ENCODE results near the gene SUMO3.

SUMO3 gene

GRCh38 chr21:44802396-44803153 lies 15.3 kb downstream of the SUMO3 start:
- DNase-seq (ENCODE audit: low read depth, low spot score) = no peak

- DNase-seq (ENCODE audit: low read depth, low spot score) = peak; percentile 93
These were observed 16.1 kb downstream of the SUMO3 start, which contains the start of gene UBE2G2 for GRCh38 chr21:44801468-44802395. Gene UBE2G2, minus strand, starts transcription at chr21:44801820. Its CDS starts 72 bp downstream, at chr21:44801748.

GRCh38 chr21:44800971-44801467 lies 16.8 kb downstream of the SUMO3 start:
- peak; percentile 48 for DNase-seq (ENCODE audit: low read depth, low spot score)

GRCh38 chr21:44800103-44800502 lies 17.8 kb downstream of the SUMO3 start:
- DNase-seq (ENCODE audit: low read depth, low spot score) = peak; percentile 41

GRCh38 chr21:44799646-44800045 lies 18.2 kb downstream of the SUMO3 start:
- no peak for DNase-seq (ENCODE audit: low read depth, low spot score)

- no peak for DNase-seq (ENCODE audit: low read depth, low spot score)
These were observed 20.1 kb downstream of the SUMO3 start for GRCh38 chr21:44797775-44798174.

GRCh38 chr21:44795342-44795741 lies 22.5 kb downstream of the SUMO3 start:
- no peak for DNase-seq (ENCODE audit: low read depth, low spot score)

- DNase-seq (ENCODE audit: low read depth, low spot score) = no peak
These were observed 24.1 kb downstream of the SUMO3 start for GRCh38 chr21:44793592-44794374.

- peak; percentile 83 for DNase-seq (ENCODE audit: low read depth, low spot score)
These were observed 24.9 kb downstream of the SUMO3 start for GRCh38 chr21:44792702-44793591.

- no peak for DNase-seq (ENCODE audit: low read depth, low spot score)
These were observed 25.9 kb downstream of the SUMO3 start for GRCh38 chr21:44791993-44792392.

GRCh38 chr21:44791246-44791645 lies 26.6 kb downstream of the SUMO3 start:
- no peak for DNase-seq (ENCODE audit: low read depth, low spot score)

- no peak for DNase-seq (ENCODE audit: low read depth, low spot score)
These were observed 27.5 kb downstream of the SUMO3 start for GRCh38 chr21:44790368-44790767.

- peak; percentile 55 for DNase-seq (ENCODE audit: low read depth, low spot score)
These were observed 28.0 kb downstream of the SUMO3 start for GRCh38 chr21:44789880-44790279.

- peak; percentile 77 for DNase-seq (ENCODE audit: low read depth, low spot score)
These were observed 32.1 kb downstream of the SUMO3 start for GRCh38 chr21:44785620-44786335.

- DNase-seq (ENCODE audit: low read depth, low spot score) = no peak
These were observed 33.1 kb downstream of the SUMO3 start for GRCh38 chr21:44784810-44785209.

- no peak for DNase-seq (ENCODE audit: low read depth, low spot score)
These were observed 34.7 kb downstream of the SUMO3 start for GRCh38 chr21:44783020-44783696.

GRCh38 chr21:44780767-44781459 lies 36.9 kb downstream of the SUMO3 start:
- DNase-seq (ENCODE audit: low read depth, low spot score) = no peak

GRCh38 chr21:44780137-44780502 lies 37.7 kb downstream of the SUMO3 start:
- no peak for DNase-seq (ENCODE audit: low read depth, low spot score)
